Measurements from ENCODE around the gene ASPG.
A peak's percentile ranks its signal among the peaks of the same experiment; 100 is the strongest.

Gene ASPG

GRCh38 chr14:104075530-104076151, 9.9 kb upstream of the ASPG start:
- no peak for DNase-seq (ENCODE audit: low spot score)

- DNase-seq (ENCODE audit: low spot score), result no peak
Measured at GRCh38 chr14:104076743-104077142, 8.8 kb upstream of the ASPG start.

GRCh38 chr14:104078031-104078455, 7.5 kb upstream of the ASPG start:
- peak; percentile 87 for DNase-seq (ENCODE audit: low spot score)

- no peak for DNase-seq (ENCODE audit: low spot score)
Measured at GRCh38 chr14:104080376-104081260, 4.9 kb upstream of the ASPG start.

GRCh38 chr14:104081261-104081835, 4.2 kb upstream of the ASPG start:
- no peak for DNase-seq (ENCODE audit: low spot score)

- no peak for DNase-seq (ENCODE audit: low spot score)
Measured at GRCh38 chr14:104081951-104082464, 3.5 kb upstream of the ASPG start.

- DNase-seq (ENCODE audit: low spot score), result no peak
Measured at GRCh38 chr14:104082807-104083206, 2.7 kb upstream of the ASPG start.

- DNase-seq (ENCODE audit: low spot score), result no peak
Measured at GRCh38 chr14:104084251-104085002, 1.1 kb upstream of the ASPG start.

GRCh38 chr14:104085889-104086201, 345 bp downstream of the ASPG start:
- DNase-seq (ENCODE audit: low spot score), result no peak

- DNase-seq (ENCODE audit: low spot score), result no peak
Measured at GRCh38 chr14:104086210-104086660, 735 bp downstream of the ASPG start.

- no peak for DNase-seq (ENCODE audit: low spot score)
Measured at GRCh38 chr14:104086661-104087461, 1.4 kb downstream of the ASPG start.

GRCh38 chr14:104087505-104087904, 2.0 kb downstream of the ASPG start:
- DNase-seq (ENCODE audit: low spot score), result no peak

- DNase-seq (ENCODE audit: low spot score), result no peak
Measured at GRCh38 chr14:104087981-104088850, 2.7 kb downstream of the ASPG start.

GRCh38 chr14:104090071-104090748, 4.7 kb downstream of the ASPG start:
- DNase-seq (ENCODE audit: low spot score), result no peak

- DNase-seq (ENCODE audit: low spot score), result no peak
Measured at GRCh38 chr14:104091061-104091926, 5.8 kb downstream of the ASPG start.

- DNase-seq (ENCODE audit: low spot score), result no peak
Measured at GRCh38 chr14:104091927-104092771, 6.6 kb downstream of the ASPG start.

- no peak for DNase-seq (ENCODE audit: low spot score)
Measured at GRCh38 chr14:104092931-104093365, 7.4 kb downstream of the ASPG start.

All from CD4-positive, alpha-beta T cell treated with Interleukin-6 at 100 ng/mL for 8 hours (primary cell).